HG02970 (cell line): Measurements from ENCODE around the gene PRKRIP1.
A peak's percentile ranks its signal among the peaks of the same experiment; 100 is the strongest.
"Not testable (repeated sequence)": the region's sequence is repeated elsewhere in the genome, so short reads cannot be mapped to it uniquely, and the experiment has no call there.

Experiments used
- ATAC-seq: cut with Tn5 transposase; IDR thresholded peaks from one replicate; pipeline ENCODE4 v1.9.1; 2021; ENCODE audit warnings: mild to moderate bottlenecking, moderate library complexity, moderate number of reproducible peaks; ENCODE audit not compliant: unreplicated experiment, low FRiP score

The PRKRIP1 gene

DNA sequence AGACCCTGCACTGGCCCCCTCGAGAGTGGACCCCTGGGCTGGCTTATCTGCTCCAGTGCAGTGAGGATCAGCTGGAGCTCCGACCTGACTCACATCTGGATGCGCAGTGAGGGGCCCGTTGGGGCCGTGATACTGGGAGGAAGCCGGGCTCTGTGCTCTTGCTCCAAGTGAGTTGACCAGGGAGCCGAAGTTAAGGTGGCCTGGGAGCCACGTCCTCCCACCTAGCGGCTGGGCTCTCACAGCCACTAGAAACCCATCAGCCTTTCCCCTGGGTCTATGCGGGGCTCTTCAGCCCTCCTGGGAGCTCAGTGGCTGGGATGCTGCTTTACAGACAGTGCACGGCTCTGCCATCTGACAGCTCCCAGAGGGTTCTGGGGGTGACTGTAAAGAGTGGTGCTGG is 59.4 kb downstream of the PRKRIP1 start:
- ATAC-seq: no peak

DNA sequence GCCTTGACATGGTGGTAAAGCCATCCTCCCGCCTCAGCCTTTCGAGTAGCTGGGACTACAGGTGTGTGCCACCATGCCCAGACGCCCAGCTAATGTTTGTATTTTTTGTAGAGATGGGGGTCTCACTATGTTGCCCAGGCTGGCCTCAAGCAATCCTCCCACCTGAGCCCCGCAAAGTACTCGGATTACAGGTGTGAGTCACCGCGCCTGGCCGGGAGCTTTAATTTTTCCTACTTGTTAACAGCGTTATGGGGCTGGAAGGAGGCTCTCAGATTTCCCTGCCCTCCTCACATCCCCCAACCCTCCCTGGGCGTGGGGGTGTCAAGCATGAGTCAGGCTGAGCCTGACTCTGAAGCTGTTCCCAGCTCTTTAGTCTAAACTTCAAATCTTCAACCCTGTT is 60.2 kb downstream of the PRKRIP1 start:
- no peak for ATAC-seq

DNA sequence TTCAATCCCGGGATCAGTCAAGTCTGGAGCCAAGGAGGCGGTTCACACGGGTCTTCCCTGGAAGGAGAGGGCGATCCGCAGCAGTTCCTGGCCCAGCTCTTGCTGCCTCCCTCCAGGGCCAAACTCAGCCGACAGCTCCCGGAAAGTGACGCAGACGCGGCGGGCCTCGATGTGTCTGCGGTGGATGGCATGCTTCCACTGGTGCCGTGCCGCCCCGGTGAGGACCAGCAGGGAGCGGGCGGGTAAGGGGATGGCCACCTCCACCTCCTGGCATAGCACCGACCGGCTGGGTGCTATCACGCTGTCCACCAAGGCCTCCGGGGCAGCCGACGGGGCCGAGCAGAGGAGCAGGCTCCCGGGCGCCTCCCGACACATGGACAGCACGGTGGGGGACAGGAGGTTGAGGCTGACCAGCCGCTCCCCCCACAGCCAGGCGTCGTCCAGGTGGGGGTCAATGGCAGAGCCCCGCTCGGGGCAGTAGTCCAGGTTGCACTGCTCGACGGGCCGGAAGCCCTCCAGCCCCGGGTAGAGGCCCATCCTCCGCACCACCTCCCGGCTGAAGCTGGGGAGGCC is 61.3 kb downstream of the PRKRIP1 start:
- no peak for ATAC-seq

DNA sequence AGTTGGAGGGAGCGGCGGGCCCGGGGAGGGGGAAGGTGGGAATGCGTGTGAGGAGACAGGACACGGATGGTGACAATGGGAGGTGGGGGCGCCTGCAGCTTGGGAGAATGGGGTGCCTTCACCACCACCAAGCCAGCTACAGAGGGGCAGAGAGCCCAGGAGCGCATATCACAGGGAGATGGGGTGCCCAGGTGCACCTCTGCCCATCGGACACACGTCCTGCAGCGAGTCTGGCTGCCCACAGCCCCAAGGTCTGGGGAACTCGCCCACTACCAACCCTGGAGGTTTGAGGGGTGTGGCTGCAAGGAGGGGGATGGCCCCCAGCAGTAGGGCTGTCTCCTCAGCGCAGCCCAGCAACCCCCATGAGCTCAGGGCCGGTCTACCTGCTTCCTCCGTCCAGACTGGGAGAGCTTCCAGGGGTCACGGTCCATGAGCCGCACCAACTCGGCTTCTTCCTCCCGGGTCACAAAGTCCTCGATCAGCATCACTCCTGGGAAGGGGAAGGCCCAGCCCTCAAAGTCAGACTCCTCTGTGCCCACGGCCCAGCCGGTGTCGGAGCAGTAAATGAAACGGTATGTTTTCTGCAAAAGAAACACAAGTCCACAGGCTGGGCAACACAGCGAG is 63.2 kb downstream of the PRKRIP1 start:
- no peak for ATAC-seq

DNA sequence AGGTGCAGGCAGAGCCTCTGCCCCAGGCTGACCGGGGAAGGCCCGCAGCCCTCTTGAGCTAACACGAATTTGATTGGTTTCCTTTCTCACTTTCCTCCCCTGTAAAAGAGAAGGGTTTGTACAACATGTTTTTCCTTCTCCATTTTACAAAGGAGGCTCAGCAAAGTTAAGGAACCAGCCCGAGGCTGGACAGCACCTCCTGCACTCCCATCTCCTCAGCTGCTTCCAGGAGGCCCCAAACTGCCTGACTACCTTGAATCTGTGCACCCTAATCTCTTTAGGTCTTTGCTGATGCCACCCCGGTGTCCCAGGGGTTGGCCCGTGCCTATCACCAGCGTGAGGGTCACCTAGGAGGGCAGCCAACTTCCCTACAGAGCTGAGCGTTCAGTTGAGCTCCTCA is 64.3 kb downstream of the PRKRIP1 start:
- no peak for ATAC-seq

DNA sequence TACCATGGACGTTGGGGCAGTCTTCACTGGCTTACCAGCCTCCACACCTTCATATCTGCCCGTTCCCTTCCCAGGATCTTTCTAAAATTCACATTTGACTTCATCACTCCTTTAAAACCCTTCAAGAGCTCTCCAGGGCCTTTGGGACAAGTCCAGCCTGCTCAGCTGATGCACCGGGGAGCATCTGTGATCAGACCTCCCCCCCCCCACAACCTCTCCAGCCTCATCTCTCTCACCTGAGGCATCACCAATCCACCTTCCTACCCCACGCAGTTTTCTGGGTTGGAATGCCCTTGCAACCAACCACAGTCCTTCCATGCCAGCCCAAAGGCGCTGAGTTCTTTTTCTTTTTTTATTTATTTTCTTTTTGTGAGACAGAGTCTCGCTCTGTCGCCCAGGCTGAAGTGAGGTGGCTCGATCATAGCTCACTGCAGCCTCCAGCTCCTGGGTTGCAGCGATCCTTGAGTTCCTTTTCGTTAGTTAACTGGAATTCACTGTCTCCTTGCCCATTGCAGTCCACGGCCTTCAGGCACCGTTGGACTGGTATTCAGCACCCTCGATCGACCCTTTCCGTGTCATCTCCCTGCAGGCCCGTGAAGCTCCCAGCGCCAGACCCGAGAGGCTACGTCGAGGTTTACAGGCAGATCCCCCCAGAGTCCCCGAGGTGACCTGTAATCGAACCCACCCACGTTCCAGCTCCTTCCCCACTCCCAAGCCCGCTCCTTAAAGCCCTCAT is 67.8 kb downstream of the PRKRIP1 start:
- no peak for ATAC-seq

DNA sequence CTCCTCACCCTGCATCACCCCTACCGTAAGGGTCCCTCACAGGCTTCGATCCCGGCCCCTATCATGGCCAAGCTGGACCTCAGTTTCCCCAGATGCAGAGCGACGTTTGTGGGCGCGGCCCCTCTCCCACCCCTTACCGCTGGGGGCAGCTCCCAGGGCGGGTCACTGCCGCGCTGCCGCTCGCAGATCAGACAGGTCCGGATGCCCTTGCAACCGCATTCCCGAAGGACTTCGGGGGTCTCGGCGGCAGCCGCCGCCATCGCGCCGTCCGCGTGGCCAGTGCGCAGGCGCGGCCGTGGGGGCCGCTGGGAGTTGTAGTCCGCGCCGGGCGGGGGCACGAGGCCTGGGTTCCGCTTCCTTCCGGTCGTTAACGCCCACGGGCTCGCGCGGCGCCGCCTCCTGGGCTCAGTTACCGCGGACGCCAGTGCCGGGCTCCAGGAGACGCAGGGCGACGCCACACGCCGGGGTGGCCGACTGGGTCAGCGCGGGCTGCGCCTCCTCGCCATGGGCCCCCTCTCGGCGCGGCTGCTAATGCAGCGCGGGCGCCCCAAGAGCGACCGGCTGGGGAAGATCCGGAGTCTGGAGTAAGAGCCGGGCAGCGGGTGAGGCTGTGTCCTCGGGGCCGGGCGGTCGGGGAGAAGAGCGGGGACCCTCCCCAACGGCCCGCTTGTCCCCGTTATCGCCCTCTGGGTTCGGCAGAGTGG is 68.6 kb downstream of the PRKRIP1 start, which contains the start of the genes ALKBH4 and LRWD1:
ALKBH4 (minus strand) TSS at position 287 of the 704 bp plus-strand sequence; CDS start at position 260, 27 bp downstream.
LRWD1 (plus strand) TSS at position 408 of the 704 bp plus-strand sequence; CDS start at position 505, 97 bp downstream.
- peak; percentile 87 for ATAC-seq

DNA sequence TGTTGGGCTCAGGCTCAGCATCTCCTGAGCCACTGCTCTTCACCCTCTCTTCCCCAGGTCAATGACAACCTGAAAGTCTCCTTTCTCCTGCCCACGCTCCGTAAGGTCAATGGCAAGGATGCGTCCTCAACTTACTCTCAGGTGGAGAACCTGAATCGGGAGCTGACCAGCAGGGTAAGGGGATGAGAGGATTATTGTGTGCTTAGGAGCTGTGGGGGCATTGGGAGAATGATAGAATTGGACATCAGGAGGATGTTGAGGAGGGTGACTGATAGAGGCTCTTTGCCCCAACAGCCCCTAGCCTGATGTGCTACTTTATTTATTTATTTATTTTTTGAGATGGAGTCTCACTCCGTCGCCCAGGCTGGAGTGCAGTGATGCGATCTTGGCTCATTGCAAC is 69.9 kb downstream of the PRKRIP1 start:
- ATAC-seq: no peak

DNA sequence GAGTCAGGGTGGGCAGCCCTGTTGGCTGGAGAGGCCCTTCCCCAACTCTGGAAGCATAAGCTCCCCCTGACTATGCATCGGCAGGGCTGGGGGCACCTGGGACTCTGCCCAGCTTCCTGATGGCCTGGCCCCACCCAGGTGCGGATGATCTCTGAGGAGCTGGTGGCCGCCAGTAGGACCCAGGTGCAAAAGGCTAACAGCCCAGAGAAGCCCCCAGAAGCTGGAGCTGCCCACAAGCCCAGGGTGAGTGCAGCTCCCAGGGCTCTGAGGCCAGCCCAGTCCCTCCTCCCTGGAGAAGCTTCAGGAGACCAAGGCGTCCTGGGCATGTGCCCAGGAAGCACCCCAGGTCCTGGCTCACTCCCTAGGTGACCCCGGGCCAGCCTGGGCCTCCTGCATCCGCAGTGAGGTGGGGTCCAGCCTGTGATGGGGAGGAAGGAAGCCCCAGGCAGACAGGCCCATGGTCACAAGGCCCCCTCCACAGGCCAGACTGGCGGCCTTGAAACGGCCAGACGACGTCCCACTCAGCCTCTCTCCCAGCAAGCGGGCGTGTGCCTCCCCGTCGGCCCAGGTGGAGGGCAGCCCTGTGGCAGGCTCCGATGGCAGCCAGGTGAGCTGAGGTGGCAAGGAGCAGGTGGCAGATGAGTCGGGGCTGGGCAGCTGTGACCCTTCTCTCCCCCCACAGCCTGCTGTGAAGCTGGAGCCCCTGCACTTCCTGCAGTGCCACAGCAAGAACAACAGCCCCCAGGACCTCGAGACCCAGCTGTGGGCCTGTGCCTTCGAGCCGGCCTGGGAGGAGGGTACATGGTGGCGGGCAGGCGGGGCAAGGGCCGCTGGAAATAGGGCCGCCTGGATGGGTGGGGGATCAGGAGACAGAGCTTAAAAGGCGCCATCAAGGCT is 71.7 kb downstream of the PRKRIP1 start:
- no peak for ATAC-seq

DNA sequence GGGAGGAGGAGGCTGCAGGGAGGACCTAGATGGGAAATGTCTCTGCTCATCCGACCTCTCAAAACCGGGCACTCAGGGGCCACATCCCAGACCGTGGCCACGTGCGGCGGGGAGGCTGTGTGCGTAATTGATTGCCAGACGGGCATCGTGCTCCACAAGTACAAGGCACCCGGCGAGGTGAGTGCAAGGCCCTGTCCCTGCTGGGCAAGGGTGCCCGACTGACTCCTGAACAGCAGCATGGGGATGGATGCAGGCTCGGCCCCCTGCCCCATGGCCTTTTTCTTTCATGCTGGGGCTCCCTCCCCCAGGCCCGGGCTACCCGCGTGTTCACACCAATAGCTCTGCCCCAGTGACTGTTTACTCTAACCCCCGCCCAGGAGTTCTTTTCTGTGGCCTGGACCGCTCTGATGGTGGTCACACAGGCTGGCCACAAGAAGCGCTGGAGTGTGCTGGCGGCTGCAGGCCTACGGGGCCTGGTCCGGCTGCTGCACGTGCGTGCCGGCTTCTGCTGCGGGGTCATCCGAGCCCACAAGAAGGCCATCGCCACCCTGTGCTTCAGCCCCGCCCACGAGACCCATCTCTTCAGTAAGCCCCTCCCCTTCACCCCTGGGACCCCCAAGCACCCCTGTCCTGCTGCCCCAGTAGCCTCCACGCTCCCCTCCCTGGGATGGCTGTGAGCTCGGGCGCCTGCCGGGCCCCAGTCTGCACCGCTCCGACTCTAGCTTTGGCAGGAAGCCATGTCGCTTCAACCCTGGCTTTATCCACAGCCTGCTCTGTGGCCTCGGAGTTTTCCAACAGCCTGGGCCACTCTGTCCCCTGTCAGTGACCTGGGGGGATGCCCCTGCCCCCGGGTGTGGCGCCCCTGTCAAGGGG is 72.6 kb downstream of the PRKRIP1 start:
- no peak for ATAC-seq

DNA sequence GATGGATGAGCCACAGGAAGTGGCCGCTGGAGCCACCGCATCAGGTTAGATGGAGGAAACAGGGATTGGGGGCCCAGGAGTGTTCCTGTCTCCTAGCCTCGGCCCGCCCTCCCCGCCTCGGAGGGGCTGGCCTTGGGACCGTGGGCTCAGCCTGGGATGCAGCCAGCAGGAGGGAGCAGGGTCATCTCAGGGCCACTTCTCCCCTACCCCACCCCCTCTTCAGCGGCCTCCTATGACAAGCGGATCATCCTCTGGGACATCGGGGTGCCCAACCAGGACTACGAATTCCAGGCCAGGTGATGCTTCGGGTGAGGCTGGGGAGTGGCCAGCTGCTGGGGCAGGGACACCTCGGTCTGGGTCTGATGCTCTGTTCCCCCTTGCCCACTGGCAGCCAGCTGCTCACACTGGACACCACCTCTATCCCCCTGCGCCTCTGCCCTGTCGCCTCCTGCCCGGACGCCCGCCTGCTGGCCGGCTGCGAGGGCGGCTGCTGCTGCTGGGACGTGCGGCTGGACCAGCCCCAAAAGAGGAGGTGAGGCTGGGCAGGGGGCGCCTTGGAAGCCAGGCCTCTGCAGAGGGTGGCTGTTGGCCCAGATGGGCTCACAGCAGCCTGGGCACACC is 73.3 kb downstream of the PRKRIP1 start:
- ATAC-seq: no peak

DNA sequence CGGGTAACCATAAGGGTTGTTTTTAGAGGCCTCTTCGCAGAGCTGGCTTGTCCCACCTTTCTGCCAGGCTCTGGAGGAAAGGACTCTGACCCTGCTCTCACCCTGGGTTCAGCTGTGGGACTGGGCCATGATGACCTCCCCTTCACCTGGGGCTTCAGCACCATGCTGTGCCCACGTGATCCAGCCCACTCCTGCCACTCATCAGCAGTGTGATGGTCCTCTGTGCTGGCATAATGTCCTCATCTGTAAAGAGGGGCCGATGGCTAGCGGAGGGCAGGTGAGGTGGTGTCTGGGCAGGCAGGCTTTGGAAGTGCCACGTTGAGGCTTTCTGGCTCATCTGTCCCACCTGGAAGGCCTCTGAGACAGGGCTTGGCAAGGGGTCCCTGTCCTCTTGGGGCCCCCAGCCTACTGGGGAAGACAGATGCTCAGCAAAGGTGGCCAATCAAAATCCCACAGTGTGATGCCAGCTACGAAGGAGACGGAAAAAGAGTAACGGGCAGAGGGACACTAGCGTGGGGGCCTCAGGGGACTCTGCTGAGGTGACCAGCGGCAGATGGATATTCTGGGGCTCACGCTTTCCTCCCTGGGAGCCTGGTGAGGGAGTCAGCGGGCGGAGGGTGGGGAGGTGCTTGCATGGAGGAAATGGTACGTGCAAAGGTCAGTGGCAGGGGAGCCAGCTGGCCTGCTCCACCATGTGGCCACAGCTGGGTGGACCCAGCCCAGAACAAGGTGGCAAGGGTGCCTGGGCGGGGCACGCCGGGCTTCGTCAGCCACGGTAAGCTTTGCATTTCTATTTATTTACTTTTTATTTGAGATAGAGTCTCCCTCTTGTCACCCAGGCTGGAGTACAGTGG is 74.0 kb downstream of the PRKRIP1 start:
- ATAC-seq: no peak

DNA sequence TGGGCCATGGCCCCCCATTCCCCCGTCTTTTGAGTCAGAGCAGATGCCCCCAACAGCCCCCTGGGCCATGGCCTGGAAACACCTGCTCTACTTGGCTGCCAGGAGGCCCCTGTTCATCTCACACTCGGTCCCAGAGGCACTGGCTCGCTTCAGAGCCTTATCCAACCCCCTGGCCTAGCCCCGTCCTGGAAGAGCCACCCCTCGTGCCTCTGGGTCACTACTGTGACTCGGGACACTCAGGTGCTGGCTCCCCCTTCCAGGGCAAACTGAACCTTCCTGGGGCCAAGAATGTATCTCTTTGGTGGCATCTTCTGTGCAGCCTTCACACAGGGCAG is 75.6 kb downstream of the PRKRIP1 start:
- no peak for ATAC-seq

DNA sequence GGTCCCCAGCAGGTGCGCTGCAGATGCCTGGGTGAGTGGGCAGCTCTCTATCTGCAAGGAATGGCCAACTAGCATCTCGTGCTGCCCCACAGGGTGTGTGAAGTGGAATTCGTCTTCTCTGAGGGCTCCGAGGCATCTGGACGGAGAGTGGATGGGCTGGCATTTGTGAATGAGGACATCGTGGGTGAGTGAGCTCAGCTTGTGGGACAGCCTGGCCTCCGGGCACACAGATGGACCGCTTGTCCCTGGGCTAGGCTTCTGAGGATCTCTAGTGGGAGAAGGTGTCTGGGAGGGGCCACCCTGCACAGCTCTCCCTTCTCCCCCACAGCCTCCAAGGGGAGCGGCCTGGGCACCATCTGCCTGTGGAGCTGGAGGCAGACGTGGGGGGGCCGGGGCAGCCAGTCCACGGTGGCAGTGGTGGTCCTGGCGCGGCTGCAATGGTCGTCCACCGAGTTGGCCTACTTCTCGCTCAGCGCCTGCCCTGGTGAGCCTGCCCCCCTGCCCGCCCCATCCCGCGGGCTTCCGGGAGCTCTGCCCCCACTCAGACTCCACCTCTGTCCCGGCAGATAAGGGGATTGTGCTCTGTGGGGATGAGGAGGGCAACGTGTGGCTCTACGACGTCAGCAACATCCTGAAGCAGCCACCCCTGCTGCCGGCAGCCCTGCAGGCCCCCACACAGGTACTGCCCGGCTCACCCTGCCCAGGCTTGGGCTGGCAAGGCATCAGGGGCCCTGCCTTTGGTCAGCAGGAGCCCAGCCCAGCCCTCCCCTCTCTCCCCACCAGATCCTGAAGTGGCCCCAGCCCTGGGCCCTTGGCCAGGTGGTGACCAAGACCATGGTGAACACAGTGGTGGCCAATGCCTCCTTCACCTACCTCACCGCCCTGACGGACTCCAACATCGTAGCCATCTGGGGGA is 76.2 kb downstream of the PRKRIP1 start:
- ATAC-seq: no peak

DNA sequence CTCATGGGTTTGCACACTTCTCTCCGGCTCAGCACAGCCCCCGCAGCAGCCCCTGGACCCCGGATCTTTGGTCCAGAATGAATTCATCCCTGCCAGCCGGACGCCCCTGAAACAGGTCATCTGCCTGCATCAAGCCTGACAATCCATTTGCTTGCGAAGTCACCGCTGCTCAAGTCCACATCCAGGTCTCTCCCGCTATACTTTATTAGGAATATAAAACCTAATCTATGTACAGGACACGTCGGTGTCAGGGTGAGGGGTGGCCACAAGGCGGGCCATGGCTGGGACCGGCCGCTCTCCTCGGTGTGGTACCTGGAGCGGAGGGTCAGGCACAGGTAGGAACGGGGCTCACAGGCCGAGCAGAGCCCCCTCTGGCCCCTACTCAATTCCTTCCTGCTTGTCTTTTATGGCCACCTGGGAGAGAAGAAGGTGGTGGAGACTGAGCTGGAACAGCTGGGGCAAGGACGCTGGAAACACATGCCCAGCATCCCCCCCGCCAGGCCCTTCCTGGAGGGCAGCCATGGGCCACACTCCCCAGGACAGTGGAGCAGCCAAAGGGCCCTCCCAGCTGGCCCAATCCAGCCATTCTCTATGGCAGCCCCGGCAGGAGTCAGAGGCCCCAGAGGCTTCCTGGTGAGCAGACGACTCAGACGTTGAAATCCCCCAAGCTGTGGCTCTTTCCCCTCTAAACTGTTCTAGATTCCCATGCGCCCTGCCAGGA is 77.3 kb downstream of the PRKRIP1 start:
- no peak for ATAC-seq

DNA sequence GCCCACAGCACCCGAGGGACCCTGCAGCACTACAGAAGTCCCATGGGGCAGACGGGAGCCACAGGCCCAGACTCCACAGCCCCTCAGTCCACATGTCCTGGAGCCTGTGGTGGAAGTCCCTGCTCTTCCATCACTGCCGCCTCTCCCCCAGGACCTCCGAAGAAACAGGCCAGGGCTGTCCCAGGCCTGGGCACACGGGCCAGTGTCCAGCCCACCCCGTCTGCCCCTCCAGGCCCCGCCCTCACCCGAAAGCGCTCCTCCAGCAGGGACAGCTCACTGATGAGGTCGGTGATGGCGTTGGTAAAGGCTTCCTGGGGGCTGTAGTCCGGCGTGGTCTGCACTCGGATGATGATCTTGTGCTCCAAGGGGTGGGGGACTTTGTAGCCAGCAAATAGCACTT is 78.0 kb downstream of the PRKRIP1 start:
- not testable (repeated sequence) for ATAC-seq
